Endothelial cell of coronary artery (primary cell): Measurements from ENCODE around the gene C11orf86. TPM values are rescaled to one million over a fixed set of nuclear protein-coding genes. Genes with fewer than 3 reads are reported as not detected.

Source experiments
- total RNA-seq: library from RNA; depleted of rRNA; stranded (reverse); fragments of >200 nt; gene quantifications from 2 replicates; pipeline ENCODE4 v1.2.3, GENCODE V29; 2014

Gene C11orf86
- not detected in 2 replicates for total RNA-seq

DNA sequence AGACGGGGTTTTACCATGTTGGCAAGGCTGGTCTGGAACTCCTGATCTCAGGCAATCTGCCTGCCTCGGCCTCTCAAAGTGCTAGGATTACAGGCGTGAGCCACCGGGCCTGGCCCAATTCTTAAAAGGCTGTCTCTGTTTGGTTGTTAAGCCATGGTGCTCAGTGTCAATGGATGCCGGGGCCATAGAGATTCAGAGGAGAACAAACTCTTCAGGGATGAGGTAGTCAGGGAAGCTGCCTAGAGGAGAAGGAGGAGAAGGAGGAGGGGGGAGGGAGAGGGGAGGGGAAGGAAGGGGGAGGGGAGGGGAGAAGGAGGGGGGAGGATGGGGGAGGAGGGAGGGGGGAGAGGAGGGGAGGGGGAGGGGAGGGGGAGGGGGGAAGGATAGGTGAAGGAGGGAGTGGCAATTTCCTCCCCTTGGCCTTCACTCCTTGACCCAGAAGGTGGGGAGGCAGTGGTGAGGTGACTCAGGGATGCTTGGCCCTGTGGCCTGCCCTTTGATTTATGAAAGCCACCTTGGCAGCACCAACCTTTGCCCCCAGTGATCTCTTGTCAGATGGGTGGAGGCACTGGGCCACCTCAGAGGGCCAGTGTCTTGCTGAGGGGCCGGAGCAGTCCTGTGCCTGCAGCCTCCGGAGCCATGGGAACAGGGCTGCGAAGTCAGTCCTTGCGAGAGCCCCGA lies at the start of gene C11orf86:
Gene C11orf86 (plus strand): TSS at position 581 of the 681 bp plus-strand sequence. CDS start 59 bp downstream, at position 640.

GRCh38 chr11:66958232-66958955 lies 16.7 kb upstream of the C11orf86 start, which contains the start of gene PC:
Gene PC, minus strand, starts transcription at chr11:66958383. Its CDS starts 86,224 bp downstream, at chr11:66872159.

DNA sequence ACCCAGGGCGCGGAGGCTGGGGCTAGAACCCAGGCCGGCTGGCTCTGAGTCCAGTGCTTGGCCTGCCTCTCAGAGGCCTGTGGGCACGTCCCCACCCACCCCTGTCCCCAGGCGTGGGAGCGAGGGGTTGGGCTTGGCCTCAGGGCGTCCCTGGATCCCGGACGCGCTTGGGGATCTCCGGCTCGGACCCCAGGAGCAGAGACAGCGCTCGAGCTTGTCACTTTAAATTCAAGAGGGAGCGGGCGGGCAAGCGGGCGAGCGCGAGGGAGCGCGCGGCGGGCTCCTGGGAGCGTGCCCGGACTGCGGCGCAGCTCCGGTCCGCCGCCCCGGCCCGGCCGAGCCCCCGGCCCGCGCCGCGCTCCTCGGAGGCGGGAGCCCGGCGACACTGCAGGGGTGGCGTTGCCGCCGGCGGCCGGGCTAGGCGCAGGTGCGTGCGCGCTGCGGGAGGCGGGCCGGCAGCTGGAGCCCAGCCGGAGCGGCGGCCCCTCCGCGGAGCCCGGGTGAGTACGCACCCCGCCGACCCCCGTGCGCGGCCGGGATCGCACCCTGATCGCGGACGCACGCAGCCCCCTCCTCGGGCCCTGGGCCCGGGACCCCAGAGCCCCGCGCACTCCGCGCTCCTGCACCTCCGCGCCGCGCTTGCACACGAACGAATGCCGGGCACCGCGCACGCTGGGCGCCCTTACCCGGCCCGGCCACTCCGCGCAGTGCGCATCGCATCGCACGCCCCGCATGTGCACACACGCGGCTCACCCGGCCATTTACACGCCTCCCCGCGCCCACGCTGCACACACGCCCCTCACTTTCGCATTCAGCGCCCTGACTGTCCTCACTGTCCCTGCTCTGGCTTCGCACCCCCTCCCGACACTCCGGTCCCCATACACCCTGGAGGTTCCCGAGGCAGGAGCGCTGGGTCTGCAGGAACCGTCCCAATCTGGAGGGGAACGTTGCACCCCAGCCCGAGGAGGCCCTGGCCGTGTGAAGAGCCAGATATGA lies 48.2 kb downstream of the C11orf86 start, which contains the start of gene SYT12:
Gene SYT12 (plus strand): TSS at position 174 of the 996 bp plus-strand sequence. CDS start 7,011 bp downstream, outside the sequence.

Other genes with a start within 250 kb of the C11orf86 start
- 21.5 and 53.8 TPM in 2 replicates for gene SPTBN2, start 246.1 kb upstream of the C11orf86 start, total RNA-seq
- gene RCE1, start 131.9 kb upstream of the C11orf86 start, total RNA-seq, result 13.1 and 15.2 TPM in 2 replicates
- gene LRFN4, start 118.2 kb upstream of the C11orf86 start, total RNA-seq, result 14.7 and 18.8 TPM in 2 replicates
- 8.8 and 9.6 TPM in 2 replicates for gene PC, start 16.9 kb upstream of the C11orf86 start, total RNA-seq
- gene SYT12, start 47.8 kb downstream of the C11orf86 start, total RNA-seq, result 0.56 TPM in 1 of 2 replicates, not detected in the other
- 3.8 and 14.1 TPM in 2 replicates for gene RHOD, start 81.5 kb downstream of the C11orf86 start, total RNA-seq
- gene KDM2A, start 144.0 kb downstream of the C11orf86 start, total RNA-seq, result 34.2 and 52.8 TPM in 2 replicates